LHCN-M2 (cell line): Measurements from ENCODE around the gene FER. TPM values are rescaled to one million over a fixed set of nuclear protein-coding genes. Genes with fewer than 3 reads are reported as not detected.
"Not testable (repeated sequence)": the region's sequence is repeated elsewhere in the genome, so short reads cannot be mapped to it uniquely, and the experiment has no call there.

Experiments used
- DNase-seq: peaks from one replicate; pipeline ENCODE4 v3.0.0-alpha.2; 2012; ENCODE audit warnings: low read depth
- total RNA-seq: library from RNA; depleted of rRNA; stranded (reverse); fragments of >200 nt; gene quantifications from 2 replicates; pipeline ENCODE4 v1.2.3, GENCODE V29; 2014

Gene FER
- total RNA-seq, 1 experiment from 2014 or later: 11.8 TPM

- no peak for DNase-seq
Measured at GRCh38 chr5:108881133-108881532, 133.4 kb downstream of the FER start.

- DNase-seq: peak; percentile 69
Measured at GRCh38 chr5:108884736-108885135, 137.0 kb downstream of the FER start.

GRCh38 chr5:108898257-108898656 lies 150.6 kb downstream of the FER start:
- no peak for DNase-seq

GRCh38 chr5:108898707-108899106 lies 151.0 kb downstream of the FER start:
- DNase-seq: no peak

GRCh38 chr5:108899244-108899643 lies 151.5 kb downstream of the FER start:
- DNase-seq: not testable (repeated sequence)

- peak; percentile 35 for DNase-seq
Measured at GRCh38 chr5:108900668-108901067, 153.0 kb downstream of the FER start.

- no peak for DNase-seq
Measured at GRCh38 chr5:108905805-108906204, 158.1 kb downstream of the FER start.

GRCh38 chr5:108910627-108911026 lies 162.9 kb downstream of the FER start:
- DNase-seq: no peak

- peak; percentile 6 for DNase-seq
Measured at GRCh38 chr5:108911055-108911454, 163.4 kb downstream of the FER start.

- no peak for DNase-seq
Measured at GRCh38 chr5:108917596-108917995, 169.9 kb downstream of the FER start.

- no peak for DNase-seq
Measured at GRCh38 chr5:108919591-108920326, 172.1 kb downstream of the FER start.

- peak; percentile 6 for DNase-seq
Measured at GRCh38 chr5:108924457-108924961, 176.8 kb downstream of the FER start.

GRCh38 chr5:108925073-108925472 lies 177.4 kb downstream of the FER start:
- DNase-seq: no peak

GRCh38 chr5:108930107-108930506 lies 182.4 kb downstream of the FER start:
- DNase-seq: no peak

GRCh38 chr5:108935611-108936010 lies 187.9 kb downstream of the FER start:
- DNase-seq: no peak

- DNase-seq: no peak
Measured at GRCh38 chr5:108937221-108937620, 189.5 kb downstream of the FER start.

- DNase-seq: no peak
Measured at GRCh38 chr5:108940506-108940905, 192.8 kb downstream of the FER start.

- no peak for DNase-seq
Measured at GRCh38 chr5:108941746-108942145, 194.0 kb downstream of the FER start.

GRCh38 chr5:108942701-108943100 lies 195.0 kb downstream of the FER start:
- DNase-seq: no peak

GRCh38 chr5:108945094-108945493 lies 197.4 kb downstream of the FER start:
- DNase-seq: no peak

GRCh38 chr5:108946008-108946407 lies 198.3 kb downstream of the FER start:
- no peak for DNase-seq

- DNase-seq: no peak
Measured at GRCh38 chr5:108947164-108947563, 199.5 kb downstream of the FER start.

- no peak for DNase-seq
Measured at GRCh38 chr5:108950276-108950675, 202.6 kb downstream of the FER start.

GRCh38 chr5:108953940-108954339 lies 206.2 kb downstream of the FER start:
- DNase-seq: no peak
